Stimulated activated CD8-positive, alpha-beta memory T cell treated with anti-CD3 and anti-CD28 coated beads, Interleukin-7, amount 100 ng/mL, for 48 hours (primary cell): ENCODE results near the gene APOL1.
A peak's percentile ranks its signal among the peaks of the same experiment; 100 is the strongest.
"Not testable (repeated sequence)": the region's sequence is repeated elsewhere in the genome, so short reads cannot be mapped to it uniquely, and the experiment has no call there.

ENCODE experiments used
- DNase-seq, 2 donors: peaks; one replicate each; pipeline ENCODE4 v3.0.0-alpha.2; 2020; ENCODE audit warnings: low read depth in 1 of 2; ENCODE audit errors: extremely low read depth in 1 of 2

Gene APOL1

DNA sequence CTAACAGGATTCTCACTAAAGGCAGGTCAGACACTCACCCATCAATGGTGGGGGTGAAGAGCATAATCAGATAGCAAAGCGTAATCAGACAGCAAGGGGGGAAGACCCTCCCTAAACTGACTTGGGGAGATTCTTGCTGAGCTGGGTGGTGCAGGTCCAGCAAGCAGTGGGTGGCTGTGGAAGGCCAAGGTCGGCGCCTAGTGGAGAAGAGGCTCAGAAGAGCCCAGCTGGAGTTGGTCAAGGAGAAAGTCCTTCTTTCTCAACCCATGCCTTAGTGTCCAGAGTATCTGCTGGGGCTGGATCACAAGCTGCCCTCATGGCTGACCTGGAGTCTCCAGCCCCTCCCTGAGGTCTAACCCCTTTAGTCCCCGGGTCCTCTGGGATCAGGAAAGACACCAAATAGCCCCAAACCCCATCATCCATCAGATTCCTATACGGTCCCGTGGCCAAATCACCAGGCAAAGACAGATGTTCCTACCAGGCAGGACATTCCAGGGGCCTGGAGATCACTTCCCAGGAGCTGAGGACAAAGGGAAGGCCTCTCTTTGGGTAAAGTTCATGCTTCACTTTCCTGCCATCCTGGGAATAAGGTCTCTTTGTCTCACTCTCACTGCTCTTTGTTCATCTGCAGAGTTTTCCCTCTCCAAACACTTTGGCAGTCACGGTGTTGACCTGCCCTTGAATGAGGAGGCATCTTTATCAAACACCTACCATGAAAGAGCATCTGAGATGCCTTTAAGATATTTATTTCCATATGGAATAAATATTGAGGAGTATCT is 11.1 kb downstream of the APOL1 start:
- DNase-seq, result not testable (repeated sequence)

DNA sequence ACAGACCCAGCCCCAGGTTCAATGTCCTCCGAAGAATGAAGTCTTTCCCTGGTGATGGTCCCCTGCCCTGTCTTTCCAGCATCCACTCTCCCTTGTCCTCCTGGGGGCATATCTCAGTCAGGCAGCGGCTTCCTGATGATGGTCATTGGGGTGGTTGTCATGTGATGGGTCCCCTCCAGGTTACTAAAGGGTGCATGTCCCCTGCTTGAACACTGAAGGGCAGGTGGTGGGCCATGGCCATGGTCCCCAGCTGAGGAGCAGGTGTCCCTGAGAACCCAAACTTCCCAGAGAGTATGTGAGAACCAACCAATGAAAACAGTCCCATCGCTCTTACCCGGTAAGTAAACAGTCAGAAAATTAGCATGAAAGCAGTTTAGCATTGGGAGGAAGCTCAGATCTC is 14.1 kb downstream of the APOL1 start:
- DNase-seq, result no peak

DNA sequence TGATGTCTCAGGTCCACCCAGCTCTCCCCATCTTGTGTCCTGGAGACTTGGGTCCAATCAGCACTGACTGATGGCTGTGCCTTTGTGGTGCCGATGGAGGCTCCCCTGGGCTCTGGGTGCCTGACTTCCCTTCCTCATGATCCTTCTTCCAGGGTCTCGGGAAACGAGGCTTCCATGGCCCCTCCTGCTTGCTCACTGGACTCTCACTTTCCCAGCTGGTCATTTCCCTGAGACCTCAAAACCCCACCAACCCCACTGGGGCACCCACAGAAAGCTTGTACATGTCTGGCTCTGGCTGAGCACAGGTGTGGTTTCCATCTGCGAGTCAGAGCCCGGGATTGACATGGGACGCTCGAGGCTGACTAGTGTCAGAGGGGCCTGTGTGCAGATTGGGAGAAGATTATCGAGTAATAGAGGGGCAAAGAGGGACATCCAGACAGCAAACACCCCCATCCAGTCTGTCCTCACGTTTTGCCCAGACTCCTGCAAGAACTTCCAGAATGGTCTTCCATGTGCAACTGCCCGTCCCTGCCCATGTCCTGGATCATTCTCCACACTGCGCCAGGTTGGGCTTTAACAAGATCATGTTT is 15.1 kb downstream of the APOL1 start:
- DNase-seq, result no peak

DNA sequence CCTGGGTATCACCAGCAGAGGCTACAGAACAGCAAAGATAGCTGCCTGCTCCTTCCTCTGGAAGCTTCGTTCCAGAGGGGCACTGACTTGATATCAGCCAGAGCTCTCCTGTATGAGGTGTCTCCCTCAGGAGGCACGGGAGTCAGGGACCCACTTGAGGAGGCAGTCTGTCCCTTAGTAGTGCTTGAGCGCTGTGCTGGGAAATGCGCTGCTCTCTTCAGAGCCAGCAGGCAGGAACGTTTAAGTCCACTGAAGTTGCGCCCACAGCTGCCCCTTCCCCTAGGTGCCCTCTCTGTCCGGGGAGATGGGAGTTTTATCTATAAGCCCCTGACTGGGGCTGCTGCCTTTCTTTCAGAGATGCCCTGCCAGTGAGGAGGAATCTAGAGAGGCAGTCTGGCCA is 18.3 kb downstream of the APOL1 start:
- not testable (repeated sequence) for DNase-seq

DNA sequence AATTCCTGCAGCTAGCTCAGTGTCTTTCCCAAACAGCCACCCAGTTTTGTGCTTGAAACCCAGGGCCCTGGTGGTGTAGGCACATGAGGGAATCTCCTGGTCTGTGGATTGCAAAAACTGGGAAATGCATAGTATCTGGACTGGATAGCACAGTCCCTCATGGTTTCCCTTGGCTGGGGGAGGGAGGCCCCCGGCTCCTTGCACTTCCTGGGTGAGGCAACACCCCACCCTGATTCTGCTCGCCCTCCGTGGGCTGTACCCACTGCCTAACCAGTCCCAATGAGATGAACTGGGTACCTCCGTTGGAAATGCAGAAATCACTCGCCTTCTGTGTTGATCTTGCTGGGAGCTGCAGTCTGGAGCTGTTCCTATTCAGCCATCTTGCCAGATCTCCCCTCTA is 19.0 kb downstream of the APOL1 start:
- not testable (repeated sequence) for DNase-seq

DNA sequence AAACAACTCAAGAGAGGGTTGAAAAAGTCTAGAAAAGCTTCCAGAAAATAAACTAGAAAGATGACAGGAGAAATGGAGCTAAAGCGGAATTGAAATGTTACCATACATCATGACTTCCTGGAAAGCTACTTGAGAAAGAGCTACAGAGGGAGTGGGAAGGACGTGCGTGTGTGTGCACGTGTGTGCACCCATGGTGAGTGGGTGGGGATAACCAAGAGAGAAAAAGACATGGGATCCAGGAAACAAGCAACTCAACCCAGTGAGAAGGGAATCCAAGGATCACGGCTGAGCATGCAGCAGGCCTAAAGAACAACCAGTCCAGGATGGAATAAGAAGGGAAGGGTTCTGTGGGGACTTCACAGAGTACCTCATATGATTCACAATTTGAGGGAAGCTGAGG is 21.6 kb downstream of the APOL1 start:
- no peak for DNase-seq

DNA sequence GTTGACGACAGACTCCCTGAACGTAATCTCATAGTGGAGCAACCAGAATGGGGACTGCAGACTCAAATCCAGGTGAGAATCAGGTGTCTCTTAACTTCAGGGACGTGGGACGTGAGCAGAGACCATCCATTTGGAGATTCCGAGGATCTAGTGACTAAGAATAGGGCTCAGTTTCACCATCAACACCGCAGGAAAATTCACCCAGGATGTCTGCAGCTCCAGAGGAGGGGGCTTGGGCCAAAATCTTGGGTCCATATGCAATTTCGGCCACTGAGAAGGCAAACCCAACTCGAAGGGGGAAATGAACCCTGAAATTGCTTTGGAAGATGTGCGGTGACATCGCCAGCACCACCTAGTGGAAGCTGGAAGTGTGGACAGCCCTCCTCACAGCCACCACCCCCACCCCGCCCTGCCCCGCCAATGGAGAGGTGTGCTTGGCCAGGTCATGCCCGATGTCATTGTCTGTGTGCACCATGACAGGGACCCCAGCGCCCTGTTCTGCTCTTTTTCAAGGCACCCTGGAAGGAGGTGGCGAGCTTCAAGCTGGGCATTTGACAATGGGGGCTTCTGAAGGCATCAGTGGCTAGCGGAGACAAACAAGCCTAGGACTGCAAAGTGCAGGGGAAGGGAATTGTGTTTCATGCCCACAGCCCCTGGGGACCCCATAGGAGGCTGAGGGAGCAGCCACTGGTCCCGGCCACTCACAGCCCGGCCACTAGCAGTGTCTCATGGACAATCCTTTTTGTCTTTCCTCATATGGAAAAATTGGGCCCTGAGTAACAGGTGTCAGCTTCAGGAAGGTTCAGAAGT is 24.8 kb downstream of the APOL1 start:
- DNase-seq, result peak; percentile 39 to 48

DNA sequence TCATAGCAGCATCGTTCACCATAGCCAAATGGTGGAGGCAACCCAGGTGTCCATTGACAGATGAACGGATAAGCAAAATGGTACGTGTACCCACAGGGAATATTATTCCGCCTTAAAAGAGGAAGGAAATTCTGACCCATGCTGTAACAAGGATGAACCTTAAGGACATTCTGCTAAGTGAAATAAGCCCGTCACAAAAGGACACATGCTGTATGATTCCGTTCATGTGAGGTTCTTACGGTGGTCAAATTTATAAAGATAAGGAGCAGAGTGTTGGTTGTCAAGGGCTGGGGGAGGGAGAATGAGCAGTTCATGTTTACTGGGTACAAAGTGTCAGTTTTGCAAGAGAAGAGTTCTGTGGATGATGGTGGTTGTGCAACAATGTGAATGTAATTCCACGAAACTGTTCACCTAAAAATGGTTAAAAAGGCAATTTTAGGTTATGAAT is 26.3 kb downstream of the APOL1 start:
- DNase-seq, result no peak

DNA sequence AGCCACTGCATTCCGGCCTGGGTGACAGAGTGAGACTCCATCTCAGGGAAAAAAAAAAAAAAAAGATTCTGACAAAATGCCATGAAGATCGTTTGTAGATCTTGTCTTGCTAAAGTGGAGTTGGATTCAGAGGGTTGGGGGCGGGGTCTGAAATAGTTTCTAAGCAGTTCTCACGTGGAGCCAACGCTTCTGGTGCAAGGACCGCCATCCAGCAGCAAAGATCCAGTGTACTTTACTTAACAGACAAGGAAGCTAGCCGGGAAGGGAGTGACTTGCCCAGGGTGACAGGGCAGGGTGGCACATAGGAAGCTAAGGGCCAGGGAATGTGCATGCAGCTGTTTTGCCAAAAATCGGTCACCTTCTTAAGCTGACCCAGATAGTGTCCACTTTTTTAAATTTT is 27.4 kb downstream of the APOL1 start:
- DNase-seq, result no peak

DNA sequence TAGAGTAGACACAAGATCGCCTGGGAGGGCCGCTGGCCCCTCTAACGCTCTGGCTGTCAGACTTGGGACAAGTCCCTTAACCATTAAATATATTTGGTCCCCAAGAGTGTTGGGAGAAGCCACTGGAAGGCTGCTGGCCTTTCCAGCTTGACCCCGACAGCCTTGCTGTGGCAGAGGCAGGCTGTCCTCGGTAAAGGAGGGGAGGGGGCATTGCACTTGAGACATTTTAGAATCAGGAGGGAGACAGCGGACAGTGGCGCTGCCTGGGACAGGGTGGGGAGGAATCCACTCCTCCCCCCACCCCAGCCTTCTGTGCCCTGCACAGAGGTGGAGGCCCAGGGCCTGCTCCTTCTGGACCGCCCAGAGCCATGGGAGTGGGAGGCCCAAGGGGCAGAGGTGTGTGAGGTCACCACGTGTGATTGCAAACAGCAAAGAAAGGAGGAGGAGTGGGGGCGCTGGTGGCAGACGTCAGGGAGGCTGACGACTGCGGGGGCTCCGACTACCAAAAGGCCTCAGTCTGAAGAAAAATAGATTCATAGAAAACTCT is 28.9 kb downstream of the APOL1 start:
- no peak for DNase-seq

DNA sequence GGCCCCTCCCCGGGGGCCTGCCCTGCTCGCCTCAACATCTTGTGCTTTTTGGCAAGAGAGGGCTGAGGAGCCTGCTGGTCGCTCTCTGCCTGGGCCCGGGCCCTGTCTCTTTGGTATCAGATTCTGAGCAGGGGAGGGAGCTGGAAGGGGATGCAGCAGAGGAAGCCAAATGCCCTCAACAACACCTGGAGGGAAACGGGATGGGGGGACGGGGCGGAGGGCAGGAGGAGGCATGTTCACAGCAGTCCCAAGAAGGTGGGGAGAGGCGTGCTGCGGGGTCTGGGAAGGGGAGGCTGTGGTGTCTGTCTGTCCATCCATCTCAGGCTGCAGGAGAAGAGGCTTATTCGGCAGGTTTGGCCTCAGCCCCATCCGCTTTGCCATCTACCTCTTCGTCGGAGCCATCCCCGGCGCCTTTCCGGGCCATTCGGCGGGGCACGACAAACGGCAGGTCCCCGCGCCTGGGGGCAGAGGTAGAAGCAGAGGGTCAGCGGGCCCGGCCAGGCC is 29.4 kb downstream of the APOL1 start:
- DNase-seq, result no peak

DNA sequence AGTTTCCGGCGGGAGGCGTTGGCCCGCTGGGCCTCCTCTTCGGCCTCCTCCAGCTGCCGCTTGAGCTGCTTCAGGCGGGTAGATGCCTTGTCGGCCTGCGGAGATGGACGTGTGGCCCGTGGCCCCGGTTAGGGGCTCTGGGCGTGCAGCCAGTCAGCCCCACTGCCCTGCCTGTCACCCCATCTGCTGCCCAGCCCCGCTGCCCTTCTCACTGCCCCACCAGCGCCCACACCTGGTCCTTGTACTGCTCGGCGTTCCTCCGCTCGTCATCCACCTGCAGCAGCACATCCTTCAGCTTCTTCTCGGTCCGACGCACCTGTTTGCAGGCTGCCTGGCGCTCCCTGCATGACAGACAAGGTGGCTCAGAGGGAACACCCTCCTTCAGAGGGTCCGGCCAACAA is 31.2 kb downstream of the APOL1 start:
- no peak for DNase-seq

DNA sequence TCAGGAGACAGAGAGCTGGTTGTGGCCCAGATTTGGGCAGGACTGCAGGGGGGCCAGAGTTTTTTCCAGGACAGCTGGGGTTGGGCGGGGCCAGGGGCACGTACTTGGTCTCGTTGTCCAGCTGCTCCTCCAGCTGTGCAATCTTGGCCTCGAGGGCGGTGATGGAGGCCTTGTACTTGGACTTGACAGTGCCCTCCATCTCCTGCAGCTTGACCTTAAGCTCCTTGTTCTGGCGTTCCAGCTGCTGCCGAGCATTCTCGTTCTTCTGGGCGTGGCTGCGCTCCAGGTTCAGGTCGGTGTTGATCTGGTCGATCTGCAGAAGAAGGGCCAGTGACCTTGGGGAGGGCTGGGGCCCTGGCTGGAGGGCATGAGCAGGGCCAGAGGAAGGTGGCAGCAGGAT is 32.1 kb downstream of the APOL1 start:
- no peak for DNase-seq

DNA sequence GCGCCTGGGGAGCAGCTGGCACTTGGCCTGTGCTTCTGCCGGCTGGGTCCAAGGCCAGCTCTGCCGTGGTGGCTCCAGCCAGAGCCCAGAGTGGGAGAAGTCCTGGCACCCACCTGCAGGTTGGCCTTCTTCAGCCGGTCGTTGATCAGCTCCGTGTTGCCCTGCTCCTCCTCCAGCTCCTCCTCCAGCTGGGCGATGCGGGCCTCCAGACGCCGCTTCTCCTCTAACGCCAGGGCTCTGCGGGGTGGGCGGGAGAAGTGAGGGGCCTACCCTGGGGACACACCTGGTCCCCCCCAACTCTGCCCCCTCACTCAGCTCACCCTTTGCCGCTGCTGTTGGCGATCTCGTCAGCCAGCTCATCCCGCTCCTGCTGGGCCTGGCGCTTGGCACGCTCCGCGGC is 32.6 kb downstream of the APOL1 start:
- DNase-seq, result no peak

DNA sequence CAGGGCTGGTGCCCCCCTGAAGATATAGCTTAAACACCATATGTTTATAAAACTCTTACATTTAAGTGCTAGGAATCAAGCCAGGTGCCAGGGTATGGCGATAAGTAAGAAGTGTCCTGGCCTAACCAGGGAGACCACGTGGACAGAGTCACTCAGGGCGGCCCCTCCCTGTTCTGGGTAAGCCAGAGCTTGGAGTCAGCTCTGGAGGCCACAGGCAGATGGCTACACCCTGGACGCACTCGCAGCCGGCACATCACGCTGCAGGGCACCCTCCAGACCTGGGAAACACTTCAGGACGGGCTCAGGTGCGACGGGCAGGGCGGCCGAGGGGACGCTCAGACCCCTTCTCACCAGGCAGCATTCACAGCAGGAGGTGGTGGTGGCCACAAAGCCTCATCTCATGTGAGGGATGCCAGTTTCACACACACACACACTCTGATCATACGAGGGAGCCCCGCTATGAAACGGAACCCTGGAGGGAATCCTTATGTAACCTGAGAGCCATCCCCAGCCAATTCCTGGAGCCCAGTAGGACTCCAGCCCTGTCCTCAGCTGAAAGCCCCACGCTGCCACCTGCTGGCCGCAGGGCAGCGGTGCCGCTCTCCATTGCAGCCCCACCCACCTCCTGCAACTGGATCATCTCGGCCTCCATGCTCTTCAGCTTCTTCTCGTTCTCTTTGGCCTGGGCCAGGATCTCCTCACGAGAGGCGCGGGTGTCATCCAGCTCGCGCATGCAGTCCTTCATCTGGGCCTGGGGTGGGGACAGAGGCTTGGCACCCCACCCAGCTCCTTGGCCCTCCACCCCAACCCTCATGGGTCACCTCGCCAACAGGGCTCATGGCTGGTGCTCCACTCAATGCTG is 33.4 kb downstream of the APOL1 start:
- DNase-seq, result peak; percentile 34 to 61

DNA sequence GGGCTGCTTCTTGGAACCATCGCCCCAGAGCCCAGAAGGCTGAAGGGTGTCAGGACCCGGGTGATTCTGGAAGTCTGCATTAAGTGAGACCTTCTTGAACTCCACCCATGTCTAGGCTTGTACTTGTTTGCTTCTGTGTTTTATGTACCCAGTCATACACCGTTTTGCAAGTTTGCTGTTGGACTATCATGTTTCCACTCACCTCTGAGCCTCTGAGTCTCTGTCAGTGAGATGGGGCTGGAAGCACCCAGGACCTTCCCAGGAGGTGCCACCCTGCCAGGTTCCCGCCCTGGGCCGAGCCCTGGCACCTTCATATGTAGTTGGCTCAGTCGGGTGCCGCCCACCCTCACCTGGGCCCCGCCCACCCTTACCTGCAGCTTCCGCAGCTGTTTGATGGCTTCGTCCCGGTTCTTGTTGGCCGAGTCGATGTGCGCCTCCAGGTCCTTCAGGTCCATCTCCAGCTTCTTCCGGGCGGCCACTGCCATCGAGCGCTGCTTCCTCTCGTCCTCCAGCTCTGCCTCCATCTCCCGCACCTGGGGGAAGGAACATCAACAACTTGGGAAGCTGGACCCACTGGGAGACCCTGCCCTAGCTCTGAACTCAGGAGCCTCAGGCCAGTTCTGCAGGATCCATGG is 35.1 kb downstream of the APOL1 start:
- DNase-seq, result no peak

DNA sequence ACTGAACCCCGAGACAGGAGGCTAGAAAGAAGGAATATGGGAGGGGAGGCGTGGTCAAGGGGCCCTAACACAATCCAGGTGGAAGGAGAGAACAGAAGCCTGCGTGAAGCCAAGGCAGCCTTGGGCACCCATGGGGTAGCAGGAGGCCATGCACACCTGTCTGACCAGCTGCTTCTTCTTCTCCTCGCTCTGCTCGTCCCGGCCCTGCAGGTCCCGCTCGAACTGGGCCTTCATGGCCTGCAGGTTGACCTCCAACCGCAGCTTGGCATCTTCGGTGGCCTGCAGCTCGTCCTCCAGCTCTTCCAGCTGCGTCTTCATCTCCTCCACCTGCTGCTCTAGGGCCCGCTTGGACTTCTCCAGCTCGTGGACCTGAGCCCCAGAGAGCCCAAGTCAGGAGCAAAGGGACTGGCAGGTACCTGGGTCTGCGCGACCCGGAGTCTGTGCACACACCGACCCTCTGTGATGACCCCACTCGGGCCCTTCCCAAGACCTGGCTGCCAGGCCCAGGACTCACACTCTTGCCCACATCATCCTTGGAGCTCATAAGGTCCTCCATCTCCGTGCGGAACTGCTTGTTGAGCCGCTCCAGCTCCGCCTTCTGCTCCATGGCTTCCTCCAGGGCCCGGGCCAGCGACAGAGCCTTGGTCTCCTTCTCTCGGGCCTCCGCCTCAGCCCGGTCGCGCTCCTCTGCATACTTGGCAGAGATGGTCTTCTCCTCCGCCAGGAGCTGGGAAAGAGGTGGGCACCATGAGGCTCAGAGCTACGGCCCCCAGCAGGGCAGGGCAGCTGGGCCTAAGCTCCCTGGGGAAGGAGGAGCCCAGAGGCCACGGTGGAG is 35.9 kb downstream of the APOL1 start:
- no peak for DNase-seq

DNA sequence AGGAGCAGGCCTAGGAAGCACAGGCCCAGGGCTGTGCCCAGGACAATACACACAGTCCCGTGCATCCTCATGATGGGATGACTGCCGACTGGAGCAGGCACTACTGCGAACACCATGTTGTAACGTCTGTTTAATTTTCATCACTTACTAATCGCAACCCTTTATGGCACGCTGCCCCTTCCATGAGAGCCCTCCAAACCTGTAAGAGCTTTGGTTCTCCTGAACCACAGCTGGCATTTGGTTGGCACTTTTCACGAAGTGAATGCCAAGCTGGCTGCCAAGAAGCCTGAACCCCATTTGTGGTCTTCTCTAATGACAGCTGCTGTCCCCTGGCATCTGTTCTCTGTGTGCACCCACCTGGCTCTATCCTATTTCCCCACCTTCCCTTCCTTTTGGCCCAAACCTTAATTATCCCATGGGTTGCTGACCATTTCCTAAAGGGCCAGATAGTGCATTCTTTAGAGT is 36.5 kb downstream of the APOL1 start:
- no peak for DNase-seq

DNA sequence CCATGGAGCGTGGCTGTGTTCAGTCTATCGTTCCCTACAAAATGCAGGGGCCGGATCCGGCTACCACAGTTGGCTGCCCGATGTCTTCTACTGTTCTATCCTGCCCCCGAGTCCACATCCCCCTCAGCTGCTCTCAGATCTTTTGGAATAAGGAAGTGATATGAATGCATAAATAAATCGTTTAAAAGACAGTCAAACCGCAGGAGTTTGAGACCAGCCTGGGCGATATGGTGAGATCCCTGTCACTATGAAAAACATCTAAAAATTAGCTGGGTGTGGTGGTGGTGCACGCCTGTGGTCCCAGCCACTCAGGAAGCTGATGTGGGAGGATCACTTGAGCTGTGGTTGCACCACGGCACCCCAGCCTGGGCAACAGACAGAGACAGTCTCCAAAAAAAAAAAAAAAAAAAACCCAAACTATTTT is 37.0 kb downstream of the APOL1 start:
- not testable (repeated sequence) for DNase-seq
